Thyroid gland (tissue), 4 donors: Measurements from ENCODE around the gene PRRG1. TPM values are rescaled to one million over a fixed set of nuclear protein-coding genes. Genes with fewer than 3 reads are reported as not detected.

Source experiments
- DNase-seq, 2 donors: peaks; one replicate each; pipeline ENCODE4 v3.0.0-alpha.2; 2019
- H3K27ac ChIP-seq, 3 donors: fragments of 200-600 bp; sonication (generic); 1 replicate in 2 of 3; 2 replicates in 1 of 3; pipeline ENCODE4 v1.5.1; 2016 to 2019; ENCODE audit warnings: mild to moderate bottlenecking in 1 of 3, moderate library complexity in 1 of 3
- H3K27me3 ChIP-seq: fragments of 200-600 bp; sonication (generic); one replicate; pipeline ENCODE4 v1.5.1; 2019
- H3K36me3 ChIP-seq, 2 donors: fragments of 200-600 bp; sonication (generic); one replicate each; pipeline ENCODE4 v1.5.1; 2016 to 2019
- H3K4me1 ChIP-seq, 2 donors: fragments of 200-600 bp; sonication (generic); one replicate each; pipeline ENCODE4 v1.5.1; 2017 to 2019
- H3K4me3 ChIP-seq, 3 donors: fragments of 200-600 bp; sonication (generic); replicated peaks in 1 of 3; 1 replicate in 2 of 3; 2 replicates in 1 of 3; pipeline ENCODE4 v1.5.1; 2016; ENCODE audit warnings: mild to moderate bottlenecking in 1 of 3
- H3K9me3 ChIP-seq: fragments of 200-600 bp; sonication (generic); one replicate; pipeline ENCODE4 v1.5.1; 2017
- POLR2A ChIP-seq, 2 donors: fragments of 450-650 bp; IDR thresholded peaks; one replicate each; pipeline ENCODE4 v1.6.1; 2017; ENCODE audit warnings: antibody characterized with exemption in 2 of 2, mild to moderate bottlenecking in 2 of 2, moderate library complexity in 1 of 2
- WGBS, 2 donors: methylation state at CpG; one replicate each; pipeline ENCODE4 v1.1.5; 2017; 5-methylcytosine and 5-hydroxymethylcytosine counted together
- intact Hi-C: fragments of 100-400 bp; cut with DNase I; formaldehyde crosslinking; loops from one replicate; pipeline ENCODE4 v1.15.1; 2023
- total RNA-seq, 4 donors: library from RNA; depleted of rRNA; stranded (reverse); fragments of >200 nt; gene quantifications; one replicate each; pipeline ENCODE4 v1.2.3, GENCODE V29; 2016
- TF ChIP-seq, protein P1 (sequence below), 6 experiments: fragments of 200-600 bp in 3 of 6; fragments of 450-650 bp in 3 of 6; sonication (generic) in 3 of 6; IDR thresholded peaks; one replicate each; pipeline ENCODE4 v1.5.1; 2016 to 2019; ENCODE audit warnings: antibody characterized with exemption in 6 of 6, mild to moderate bottlenecking in 2 of 6, inconsistent platforms in 1 of 6, moderate library complexity in 1 of 6

PRRG1 gene
- total RNA-seq, 4 donors from 2014 or later: 23.7 to 28.5 (median 24.0) TPM

DNA sequence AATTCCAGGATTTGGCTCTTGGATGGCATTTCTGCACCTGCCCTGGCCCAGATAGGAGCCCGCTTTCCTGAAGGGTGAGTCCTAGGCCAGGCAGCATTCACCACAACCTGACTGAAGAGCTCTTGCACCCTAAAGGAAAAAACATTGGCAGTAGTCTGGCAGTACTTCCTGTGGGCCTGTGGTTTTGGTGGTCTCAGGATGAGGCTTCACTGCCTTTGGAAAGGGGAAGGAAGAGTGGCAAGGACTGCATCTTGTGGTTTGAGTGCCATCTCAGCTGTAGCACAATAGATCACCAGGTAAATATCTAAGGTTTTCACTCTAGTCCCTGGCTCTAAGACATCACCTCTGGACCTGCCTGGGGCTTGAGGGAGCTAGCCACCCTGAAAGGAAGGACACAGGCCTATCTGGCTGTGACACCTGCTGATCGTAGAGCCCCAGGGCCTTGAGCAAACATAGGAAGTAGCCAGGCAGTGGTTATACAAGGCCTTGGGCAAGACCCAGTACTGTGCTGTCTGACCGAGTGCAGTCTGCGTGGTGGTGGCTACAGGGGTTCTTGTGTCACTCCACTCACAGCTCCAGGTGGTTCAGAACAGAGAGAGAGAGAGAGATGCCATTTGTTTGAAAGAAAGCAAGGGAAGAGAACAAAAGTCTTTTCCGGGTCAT, 28.5 kb upstream of the PRRG1 start:
- no peaks in the 10 kb centered on the region for H3K27me3 ChIP-seq
- intact Hi-C loops: no loop called here
- no peak for TF ChIP-seq POLR2A (IDR thresholded peaks at IDR 0.05)
- TF ChIP-seq, protein P1, sequence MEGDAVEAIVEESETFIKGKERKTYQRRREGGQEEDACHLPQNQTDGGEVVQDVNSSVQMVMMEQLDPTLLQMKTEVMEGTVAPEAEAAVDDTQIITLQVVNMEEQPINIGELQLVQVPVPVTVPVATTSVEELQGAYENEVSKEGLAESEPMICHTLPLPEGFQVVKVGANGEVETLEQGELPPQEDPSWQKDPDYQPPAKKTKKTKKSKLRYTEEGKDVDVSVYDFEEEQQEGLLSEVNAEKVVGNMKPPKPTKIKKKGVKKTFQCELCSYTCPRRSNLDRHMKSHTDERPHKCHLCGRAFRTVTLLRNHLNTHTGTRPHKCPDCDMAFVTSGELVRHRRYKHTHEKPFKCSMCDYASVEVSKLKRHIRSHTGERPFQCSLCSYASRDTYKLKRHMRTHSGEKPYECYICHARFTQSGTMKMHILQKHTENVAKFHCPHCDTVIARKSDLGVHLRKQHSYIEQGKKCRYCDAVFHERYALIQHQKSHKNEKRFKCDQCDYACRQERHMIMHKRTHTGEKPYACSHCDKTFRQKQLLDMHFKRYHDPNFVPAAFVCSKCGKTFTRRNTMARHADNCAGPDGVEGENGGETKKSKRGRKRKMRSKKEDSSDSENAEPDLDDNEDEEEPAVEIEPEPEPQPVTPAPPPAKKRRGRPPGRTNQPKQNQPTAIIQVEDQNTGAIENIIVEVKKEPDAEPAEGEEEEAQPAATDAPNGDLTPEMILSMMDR (IDR thresholded peaks at IDR 0.05): no peak
- no peak for DNase-seq
- no peak overlapping the region for H3K4me3 ChIP-seq
- no peaks in the 10 kb centered on the region for H3K9me3 ChIP-seq
- no peaks in the 10 kb centered on the region for H3K36me3 ChIP-seq
- H3K4me1 ChIP-seq: no peaks in the 10 kb centered on the region
- 89 to 90% methylated on average over 5 of the region's 5 CpGs for WGBS, 2 donors
- H3K27ac ChIP-seq: no peak overlapping the region

DNA sequence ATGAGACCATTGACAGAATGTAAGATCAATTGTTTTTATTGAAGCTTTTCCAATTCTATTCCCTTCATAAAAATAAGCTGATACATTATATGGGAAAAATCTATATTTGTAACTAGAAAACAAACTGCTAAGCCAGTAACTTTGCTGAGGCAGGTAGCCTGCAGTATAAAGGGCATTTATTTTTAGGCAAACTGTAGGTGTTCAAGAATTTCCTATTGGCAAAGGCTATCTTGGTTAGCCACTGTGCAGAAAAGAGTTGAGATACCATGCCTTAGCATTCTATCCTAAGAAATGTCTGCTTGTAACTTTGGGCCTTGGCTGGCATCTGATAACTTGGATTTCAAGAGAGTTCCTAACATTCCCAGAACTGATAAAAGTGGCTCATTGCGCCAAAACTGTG, 18.5 kb upstream of the PRRG1 start:
- no peaks in the 10 kb centered on the region for H3K36me3 ChIP-seq
- H3K27ac ChIP-seq: no peak overlapping the region
- no peak for DNase-seq
- no peaks in the 10 kb centered on the region for H3K9me3 ChIP-seq
- no peaks in the 10 kb centered on the region for H3K27me3 ChIP-seq
- intact Hi-C loops: no loop called here
- no peak for TF ChIP-seq POLR2A (IDR thresholded peaks at IDR 0.05)
- TF ChIP-seq, protein P1 (IDR thresholded peaks at IDR 0.05): no peak
- 86 to 100% methylated on average over 1 of the region's 1 CpG for WGBS, 2 donors
- no peak overlapping the region for H3K4me3 ChIP-seq
- H3K4me1 ChIP-seq: no peaks in the 10 kb centered on the region

DNA sequence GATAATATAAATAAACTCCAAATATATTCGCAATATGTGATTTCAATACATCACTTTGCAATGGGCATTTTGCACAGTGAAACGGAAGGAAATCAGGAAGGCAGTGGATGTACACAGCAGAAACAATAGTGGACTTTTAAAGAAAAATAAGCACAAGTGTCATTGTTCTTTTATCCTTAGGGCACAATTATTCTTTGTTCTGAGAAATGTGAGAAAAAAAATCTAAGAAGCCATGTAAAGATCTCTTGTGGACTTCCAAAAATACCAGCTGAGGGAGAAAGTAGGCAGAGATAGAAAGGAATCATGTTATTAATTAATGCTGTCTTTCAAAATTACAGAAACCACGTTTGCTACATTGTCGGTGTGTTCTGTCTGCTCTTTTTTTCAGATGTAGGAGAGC, 17.6 kb upstream of the PRRG1 start:
- WGBS, 2 donors: 69 to 72% methylated on average over 4 of the region's 4 CpGs
- H3K9me3 ChIP-seq: no peaks in the 10 kb centered on the region
- no peaks in the 10 kb centered on the region for H3K36me3 ChIP-seq
- intact Hi-C loops: no loop called here
- TF ChIP-seq POLR2A (IDR thresholded peaks at IDR 0.05): no peak
- TF ChIP-seq, protein P1 (IDR thresholded peaks at IDR 0.05): no peak
- H3K4me3 ChIP-seq: no peak overlapping the region
- H3K27me3 ChIP-seq: no peaks in the 10 kb centered on the region
- H3K4me1 ChIP-seq: no peaks in the 10 kb centered on the region
- no peak for DNase-seq
- no peak overlapping the region for H3K27ac ChIP-seq

DNA sequence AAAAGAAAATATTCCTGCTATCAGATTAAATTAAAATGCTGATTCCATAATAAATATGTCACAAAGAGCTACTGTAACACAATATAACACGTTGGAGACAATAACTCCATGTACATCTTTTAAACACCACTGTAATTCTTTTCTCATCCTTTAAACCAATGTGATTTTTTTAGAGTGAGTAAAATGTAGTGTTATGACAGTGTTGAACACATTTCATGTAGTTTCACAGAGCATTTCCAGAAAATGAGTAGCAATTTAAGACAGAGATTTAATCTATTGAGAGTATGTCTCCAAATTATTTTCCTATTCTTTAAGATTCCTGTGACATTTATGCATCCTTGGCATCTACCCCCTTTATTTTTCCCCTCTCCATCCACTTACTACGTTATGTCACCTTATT, 17.1 kb upstream of the PRRG1 start:
- H3K27me3 ChIP-seq: no peaks in the 10 kb centered on the region
- WGBS, 2 donors: 66 to 67% methylated on average over 2 of the region's 2 CpGs
- no peaks in the 10 kb centered on the region for H3K9me3 ChIP-seq
- H3K4me3 ChIP-seq: no peak overlapping the region
- TF ChIP-seq POLR2A (IDR thresholded peaks at IDR 0.05): no peak
- TF ChIP-seq, protein P1 (IDR thresholded peaks at IDR 0.05): no peak
- DNase-seq: no peak
- H3K36me3 ChIP-seq: no peaks in the 10 kb centered on the region
- intact Hi-C loops: no loop called here
- no peak overlapping the region for H3K27ac ChIP-seq
- no peaks in the 10 kb centered on the region for H3K4me1 ChIP-seq

DNA sequence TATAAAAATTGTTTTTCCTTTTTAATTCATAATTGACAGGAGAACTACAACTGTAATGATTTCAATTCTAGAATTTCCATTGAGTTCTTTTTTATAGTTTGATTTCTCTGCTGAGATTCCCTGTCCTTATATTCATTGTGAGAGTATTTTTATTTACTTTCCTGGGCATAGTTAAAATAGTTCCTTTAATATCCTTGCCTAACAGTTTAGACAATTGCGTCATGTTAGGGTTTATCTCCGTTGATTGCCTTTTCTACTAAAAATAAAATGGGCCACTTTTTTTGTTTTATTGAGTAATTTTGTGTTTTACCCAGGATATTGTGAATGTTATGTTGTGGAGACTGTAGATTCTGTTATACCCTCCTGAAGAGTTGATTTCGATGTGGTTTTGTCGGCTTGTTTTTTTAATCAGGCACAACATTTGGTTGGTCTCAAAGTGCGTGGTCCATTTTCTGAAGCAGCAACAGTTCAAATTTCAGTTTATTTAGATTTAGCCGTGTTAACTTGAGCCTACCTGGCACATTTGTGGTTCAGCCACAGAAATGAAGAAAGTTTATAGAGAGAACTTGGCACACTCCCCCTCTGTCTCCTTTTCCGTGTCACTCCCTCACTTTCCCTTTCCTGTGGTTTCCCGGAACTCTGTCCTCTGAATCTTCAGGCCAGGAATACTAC, 16.0 kb upstream of the PRRG1 start:
- intact Hi-C loops: no loop called here
- Histone ChIP-seq H3K4me1 (no peaks in the 10 kb centered on the region), H3K9me3 (no peaks in the 10 kb centered on the region), H3K4me3 (no peak overlapping the region), H3K36me3 (no peaks in the 10 kb centered on the region), H3K27ac (no peak overlapping the region), H3K27me3 (no peaks in the 10 kb centered on the region)
- 86 to 87% methylated on average over 8 of the region's 8 CpGs for WGBS, 2 donors
- TF ChIP-seq, protein P1 (IDR thresholded peaks at IDR 0.05): no peak
- no peak for TF ChIP-seq POLR2A (IDR thresholded peaks at IDR 0.05)
- no peak for DNase-seq
